Endodermal cell (in vitro differentiated cells): Measurements from ENCODE around the gene ADAMTS7. TPM values are rescaled to one million over a fixed set of nuclear protein-coding genes. Genes with fewer than 3 reads are reported as not detected.

ENCODE experiments used
- DNase-seq: peaks from one replicate; pipeline ENCODE4 v3.0.0-alpha.2; 2017
- H3K27ac ChIP-seq: 2 replicates; pipeline ENCODE4 v1.5.1; 2013; ENCODE audit warnings: mild to moderate bottlenecking, low read depth, low read length, moderate library complexity
- H3K27me3 ChIP-seq: 2 replicates; pipeline ENCODE4 v1.6.1; 2013; ENCODE audit warnings: mild to moderate bottlenecking, low read length, moderate library complexity; ENCODE audit not compliant: insufficient read depth, control insufficient read depth, poor library complexity, severe bottlenecking
- H3K36me3 ChIP-seq: 2 replicates; pipeline ENCODE4 v1.7.0; 2013; ENCODE audit warnings: mild to moderate bottlenecking, low read length, moderate library complexity; ENCODE audit not compliant: control insufficient read depth, insufficient read depth
- H3K4me1 ChIP-seq: one replicate; pipeline ENCODE4 v1.7.0; 2013; ENCODE audit warnings: low read length; ENCODE audit not compliant: control insufficient read depth, insufficient read depth
- H3K4me3 ChIP-seq: 2 replicates; pipeline ENCODE4 v1.5.1; 2013; ENCODE audit warnings: mild to moderate bottlenecking, low read length, moderate library complexity
- H3K9ac ChIP-seq: 2 replicates; pipeline ENCODE4 v1.6.1; 2013; ENCODE audit warnings: mild to moderate bottlenecking, low read length, moderate library complexity; ENCODE audit not compliant: poor library complexity, severe bottlenecking; ENCODE audit errors: extremely low read depth
- H3K9me3 ChIP-seq: 2 replicates; pipeline ENCODE4 v1.6.1; 2013; ENCODE audit warnings: mild to moderate bottlenecking, low read length, moderate library complexity; ENCODE audit not compliant: control insufficient read depth
- H3K27ac Mint-ChIP-seq: 2 replicates; pipeline ENCODE4 v1.8.0; 2020; ENCODE audit warnings: mixed read lengths
- H3K27me3 Mint-ChIP-seq: 2 replicates; pipeline ENCODE4 v1.8.0; 2021; ENCODE audit warnings: mild to moderate bottlenecking, mixed read lengths; ENCODE audit not compliant: insufficient read depth
- H3K36me3 Mint-ChIP-seq: 2 replicates; pipeline ENCODE4 v1.8.0; 2020; ENCODE audit warnings: low read depth, mixed read lengths
- H3K4me1 Mint-ChIP-seq: 2 replicates; pipeline ENCODE4 v1.8.0; 2020; ENCODE audit warnings: mixed read lengths
- H3K4me3 Mint-ChIP-seq: 2 replicates; pipeline ENCODE4 v1.8.0; 2020; ENCODE audit warnings: mild to moderate bottlenecking, moderate library complexity, mixed read lengths
- H3K9me3 Mint-ChIP-seq: 2 replicates; pipeline ENCODE4 v1.8.0; 2020; ENCODE audit warnings: mild to moderate bottlenecking, mixed read lengths
- WGBS, 2 experiments: methylation state at CpG; one replicate each; pipeline versions ENCODE4 v1.1.5 to v1.1.7; 2013; ENCODE audit warnings: missing lambda C conversion rate in 2 of 2, mixed read lengths in 1 of 2; ENCODE audit not compliant: insufficient coverage in 1 of 2, insufficient read length in 1 of 2; 5-methylcytosine and 5-hydroxymethylcytosine counted together
- total RNA-seq, 2 donors: library from RNA; stranded (reverse); fragmentation: NEBNext Ultra II Directional in 1 of 2; extraction: Animal tissue kit (Norgen Biotek cat#: 25700) in 1 of 2; gene quantifications; 2 replicates in 1 of 2; 3 replicates in 1 of 2; pipeline ENCODE4 v1.2.1, GENCODE V29; 2021
- TF ChIP-seq, protein P1 (sequence below): fragments of 200-600 bp; sonication (generic); conservative IDR thresholded peaks from 2 replicates; pipeline ENCODE4 v1.5.0; 2021; ENCODE audit warnings: antibody characterized with exemption, mild to moderate bottlenecking

Gene ADAMTS7
- total RNA-seq, 2 donors from 2014 or later = 55.8 to 67.1 TPM

DNA sequence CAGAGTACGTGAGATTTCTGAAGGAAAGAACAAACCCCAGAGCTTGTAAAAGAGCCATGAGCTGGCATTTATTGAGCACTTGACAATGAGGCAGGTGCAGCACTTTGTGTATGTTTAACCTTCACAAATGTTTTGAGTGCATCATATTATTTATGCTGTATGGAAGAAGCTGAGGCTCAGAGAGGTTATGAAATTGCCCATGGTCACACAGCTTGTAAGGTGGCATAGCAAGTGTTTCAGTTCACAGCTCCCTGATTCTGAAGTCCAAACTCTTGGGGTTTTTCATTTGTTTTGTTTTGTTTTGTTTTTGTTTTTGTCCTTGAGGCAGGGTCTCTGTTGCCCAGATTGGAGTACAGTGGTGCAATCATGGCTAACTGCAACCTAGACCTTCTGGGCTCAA is 25.1 kb upstream of the ADAMTS7 start:
- peaks cover 2% of the 10 kb centered on the region for H3K27me3 Mint-ChIP-seq
- Histone ChIP-seq H3K4me1 (no peaks in the 10 kb centered on the region), H3K4me3 (no peak overlapping the region), H3K27me3 (no peaks in the 10 kb centered on the region), H3K9ac (no peak overlapping the region), H3K36me3 (no peaks in the 10 kb centered on the region), H3K27ac (no peak overlapping the region), H3K9me3 (no peaks in the 10 kb centered on the region)
- no peaks in the 10 kb centered on the region for H3K36me3 Mint-ChIP-seq
- DNase-seq = no peak
- H3K4me3 Mint-ChIP-seq = no peak overlapping the region
- H3K9me3 Mint-ChIP-seq = no peaks in the 10 kb centered on the region
- H3K4me1 Mint-ChIP-seq = no peaks in the 10 kb centered on the region
- H3K27ac Mint-ChIP-seq = no peak overlapping the region
- WGBS, 2 experiments = 91 to 100% methylated on average over 1 of the region's 1 CpG
- TF ChIP-seq, protein P1, sequence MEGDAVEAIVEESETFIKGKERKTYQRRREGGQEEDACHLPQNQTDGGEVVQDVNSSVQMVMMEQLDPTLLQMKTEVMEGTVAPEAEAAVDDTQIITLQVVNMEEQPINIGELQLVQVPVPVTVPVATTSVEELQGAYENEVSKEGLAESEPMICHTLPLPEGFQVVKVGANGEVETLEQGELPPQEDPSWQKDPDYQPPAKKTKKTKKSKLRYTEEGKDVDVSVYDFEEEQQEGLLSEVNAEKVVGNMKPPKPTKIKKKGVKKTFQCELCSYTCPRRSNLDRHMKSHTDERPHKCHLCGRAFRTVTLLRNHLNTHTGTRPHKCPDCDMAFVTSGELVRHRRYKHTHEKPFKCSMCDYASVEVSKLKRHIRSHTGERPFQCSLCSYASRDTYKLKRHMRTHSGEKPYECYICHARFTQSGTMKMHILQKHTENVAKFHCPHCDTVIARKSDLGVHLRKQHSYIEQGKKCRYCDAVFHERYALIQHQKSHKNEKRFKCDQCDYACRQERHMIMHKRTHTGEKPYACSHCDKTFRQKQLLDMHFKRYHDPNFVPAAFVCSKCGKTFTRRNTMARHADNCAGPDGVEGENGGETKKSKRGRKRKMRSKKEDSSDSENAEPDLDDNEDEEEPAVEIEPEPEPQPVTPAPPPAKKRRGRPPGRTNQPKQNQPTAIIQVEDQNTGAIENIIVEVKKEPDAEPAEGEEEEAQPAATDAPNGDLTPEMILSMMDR = no peak

DNA sequence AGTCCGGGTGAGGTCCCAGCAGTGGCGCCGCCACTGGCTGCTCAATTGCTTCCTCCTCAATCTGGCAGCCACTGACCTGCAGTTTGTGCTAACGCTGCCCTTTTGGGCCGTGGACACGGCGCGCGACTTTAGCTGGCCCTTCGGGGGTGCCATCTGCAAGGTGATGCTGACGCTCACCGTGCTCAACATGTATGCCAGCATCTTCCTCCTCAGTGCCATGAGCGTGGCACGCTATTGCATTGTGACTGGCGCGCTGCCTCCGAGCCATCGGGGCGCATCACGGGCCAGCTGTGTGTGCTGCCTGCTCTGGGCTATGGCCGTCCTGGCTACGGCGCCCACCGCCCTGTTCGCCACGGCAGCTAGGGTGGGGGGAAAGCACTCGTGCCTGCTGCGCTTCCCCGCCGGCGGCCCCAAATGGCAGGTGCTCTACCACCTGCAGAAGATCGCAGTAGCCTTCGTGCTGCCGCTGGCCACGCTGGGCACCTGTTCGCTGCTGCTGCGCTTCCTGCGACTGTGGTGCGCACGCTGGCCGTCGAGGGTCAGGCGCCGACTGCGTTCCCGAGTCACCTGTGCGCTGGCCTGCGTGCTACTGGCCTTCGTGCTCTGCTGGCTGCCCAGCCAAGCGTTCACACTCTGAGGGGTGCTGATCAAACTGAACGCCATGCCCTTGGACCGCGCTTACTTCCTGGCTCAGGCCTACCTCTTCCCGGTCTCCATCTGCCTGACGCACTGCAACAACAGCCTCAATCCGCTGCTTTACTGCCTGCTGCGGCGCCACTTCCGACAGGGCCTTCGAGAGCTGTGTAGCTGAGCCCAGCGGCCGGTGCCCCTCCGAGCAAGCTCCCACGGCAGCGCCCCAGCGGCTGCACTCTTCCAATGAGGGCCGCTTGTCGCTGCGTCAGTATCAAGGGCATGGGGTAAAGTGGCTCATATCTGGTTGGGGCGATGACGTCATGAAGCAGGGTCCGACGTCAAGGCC is 20.3 kb upstream of the ADAMTS7 start:
- peak; percentile 66 for DNase-seq
- WGBS, 2 experiments = 94 to 95% methylated on average over 66 to 73 of the region's 73 CpGs
- no peak overlapping the region for H3K27ac Mint-ChIP-seq
- peaks cover 2% of the 10 kb centered on the region for H3K27me3 Mint-ChIP-seq
- no peaks in the 10 kb centered on the region for H3K9me3 ChIP-seq
- H3K27me3 ChIP-seq = no peaks in the 10 kb centered on the region
- no peak overlapping the region for H3K27ac ChIP-seq
- H3K9ac ChIP-seq = no peak overlapping the region
- H3K36me3 Mint-ChIP-seq = no peaks in the 10 kb centered on the region
- H3K4me1 Mint-ChIP-seq = no peaks in the 10 kb centered on the region
- TF ChIP-seq, protein P1 = no peak
- H3K4me3 ChIP-seq = no peak overlapping the region
- H3K4me3 Mint-ChIP-seq = no peak overlapping the region
- H3K36me3 ChIP-seq = no peaks in the 10 kb centered on the region
- H3K9me3 Mint-ChIP-seq = no peaks in the 10 kb centered on the region
- H3K4me1 ChIP-seq = no peaks in the 10 kb centered on the region

DNA sequence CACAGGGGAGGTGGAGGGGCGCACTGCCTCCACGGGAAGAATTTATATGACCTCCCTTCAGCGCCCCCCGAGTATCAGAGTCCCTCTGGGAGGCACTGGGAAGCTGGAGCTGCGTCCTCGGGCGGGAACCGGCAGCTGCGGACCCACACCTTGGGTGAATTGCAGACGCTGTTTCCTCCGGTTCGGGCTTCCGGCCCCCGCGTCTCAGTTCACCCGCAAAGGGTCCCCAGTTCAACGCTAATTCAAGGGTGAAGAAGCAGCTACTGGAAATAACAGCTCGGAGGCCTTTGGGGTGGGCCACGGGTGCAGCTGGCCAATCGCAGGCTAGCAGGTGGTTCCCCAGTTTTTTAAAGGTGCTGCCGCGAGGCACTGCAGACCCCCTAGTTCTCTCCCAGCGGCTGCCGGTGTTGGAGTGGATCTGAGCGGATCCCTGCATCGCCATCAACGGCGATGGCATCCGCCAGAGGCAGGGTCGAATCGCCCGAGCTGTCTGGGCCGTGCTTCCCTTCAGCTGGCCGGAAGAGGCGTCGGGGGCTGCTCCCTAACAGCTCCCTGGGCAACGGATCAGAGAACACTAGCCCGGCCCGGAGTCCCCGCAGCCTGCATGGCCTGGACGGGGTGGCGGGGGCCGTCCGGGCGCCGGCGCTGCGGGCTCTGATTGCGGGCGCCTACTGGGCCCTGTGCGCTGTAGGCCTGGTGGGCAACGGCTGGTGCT is 19.4 kb upstream of the ADAMTS7 start:
- no peak overlapping the region for H3K4me3 ChIP-seq
- no peaks in the 10 kb centered on the region for H3K36me3 ChIP-seq
- H3K36me3 Mint-ChIP-seq = no peaks in the 10 kb centered on the region
- no peaks in the 10 kb centered on the region for H3K9me3 Mint-ChIP-seq
- H3K4me1 Mint-ChIP-seq = peaks cover 2% of the 10 kb centered on the region
- H3K9ac ChIP-seq = no peak overlapping the region
- no peak overlapping the region for H3K4me3 Mint-ChIP-seq
- no peak overlapping the region for H3K27ac ChIP-seq
- H3K27me3 ChIP-seq = no peaks in the 10 kb centered on the region
- TF ChIP-seq, protein P1 = no peak
- DNase-seq = no peak
- WGBS, 2 experiments = 90 to 92% methylated on average over 35 to 52 of the region's 52 CpGs
- no peak overlapping the region for H3K27ac Mint-ChIP-seq
- H3K4me1 ChIP-seq = no peaks in the 10 kb centered on the region
- H3K27me3 Mint-ChIP-seq = peaks cover 2% of the 10 kb centered on the region
- H3K9me3 ChIP-seq = no peaks in the 10 kb centered on the region
